K562 (cell line): Measurements from ENCODE around the gene ARHGEF12. TPM values are rescaled to one million over a fixed set of nuclear protein-coding genes. Genes with fewer than 3 reads are reported as not detected.
A peak's percentile ranks its signal among the peaks of the same experiment; 100 is the strongest.

ENCODE experiments used
- ATAC-seq: fragments of 200-7000 bp; cut with Tn5 transposase; 3 replicates; pipeline ENCODE4 v1.9.1; 2020; ENCODE audit warnings: moderate library complexity
- BruUV-seq: library from RNA; stranded (reverse); fragments of 400-500 nt; replicated peaks from 2 replicates; lab custom pipeline; 2021; lab: Mats Ljungman, UMichigan
- CTCF ChIA-PET: fragments of 300-600 bp; formaldehyde crosslinking; extraction: SDS; loops from one replicate; lab custom pipeline; 2021; ENCODE audit warnings: low intra/inter-chr PET ratio; lab: Yijun Ruan, JAX
- POLR2A ChIA-PET: fragments of 300-600, 350-650 bp; sonication (Branson Sonifier 250); formaldehyde crosslinking; extraction: SDS; loops from one replicate; lab custom pipeline; 2021; ENCODE audit warnings: antibody characterized with exemption, inconsistent platforms; lab: Yijun Ruan, JAX
- DNase-seq, 4 experiments: peaks; one replicate each; pipeline versions ENCODE4 v3.0.0 to v3.0.0-alpha.2; 2011 to 2018; ENCODE audit warnings: low spot score in 3 of 4, mixed read lengths in 3 of 4; ENCODE audit errors: extremely low read depth in 1 of 4
- FAIRE-seq: peaks from 2 replicates; lab custom pipeline; 2011; peaks lifted over from hg19 to GRCh38; lab: Jason Lieb, UNC
- H2AFZ ChIP-seq: 2 replicates; pipeline ENCODE4 v1.6.0; 2011; ENCODE audit warnings: low read depth, low read length, control low read depth, inconsistent platforms
- H3K27ac ChIP-seq: fragments of 200-600 bp; 3 replicates; pipeline ENCODE4 v1.8.0; 2011; ENCODE audit warnings: low read depth, mild to moderate bottlenecking, control low read depth, inconsistent platforms, low read length, moderate library complexity, mixed read lengths; ENCODE audit errors: extremely low read depth
- H3K27me3 ChIP-seq, 2 experiments: fragments of 300-600 bp in 1 of 2; 2 replicates in 1 of 2; 3 replicates in 1 of 2; pipeline versions ENCODE4 v1.6.0 to v1.8.0; 2011; ENCODE audit warnings: inconsistent platforms in 2 of 2, low read length in 2 of 2, mild to moderate bottlenecking in 1 of 2, mixed read lengths in 1 of 2, moderate library complexity in 1 of 2; ENCODE audit not compliant: control insufficient read depth in 2 of 2, insufficient read depth in 2 of 2
- H3K36me3 ChIP-seq: fragments of 300-600 bp; 3 replicates; pipeline ENCODE4 v1.8.0; 2011; ENCODE audit warnings: mild to moderate bottlenecking, low read length, inconsistent platforms; ENCODE audit not compliant: control insufficient read depth, insufficient read depth
- H3K4me1 ChIP-seq, 2 experiments: fragments of 200-600 bp in 1 of 2; replicated peaks in 1 of 2; 2 replicates in 1 of 2; 3 replicates in 1 of 2; pipeline versions ENCODE4 v1.5.1 to v1.8.0; 2011; ENCODE audit warnings: inconsistent platforms in 2 of 2, low read length in 2 of 2, mild to moderate bottlenecking in 1 of 2, mixed read lengths in 1 of 2, moderate library complexity in 1 of 2; ENCODE audit not compliant: control insufficient read depth in 2 of 2, insufficient read depth in 2 of 2
- H3K4me2 ChIP-seq: 2 replicates; pipeline ENCODE4 v1.6.1; 2011; ENCODE audit warnings: low read length, control low read depth, inconsistent platforms, mixed read lengths; ENCODE audit not compliant: insufficient read depth
- H3K4me3 ChIP-seq: fragments of 200-600 bp; sonication (generic), shearing (Covaris generic); 2 replicates; pipeline ENCODE4 v1.5.1; 2016; ENCODE audit warnings: control low read depth, inconsistent platforms
- H3K79me2 ChIP-seq: fragments of 200-600 bp; 3 replicates; pipeline ENCODE4 v1.8.0; 2011; ENCODE audit warnings: low read length, inconsistent platforms; ENCODE audit not compliant: control insufficient read depth, insufficient read depth
- H3K9ac ChIP-seq, 2 experiments: 2 replicates each; pipeline versions ENCODE4 v1.6.0 to v1.6.1; 2011; ENCODE audit warnings: low read depth in 2 of 2, low read length in 2 of 2, control low read depth in 1 of 2, inconsistent platforms in 1 of 2, mild to moderate bottlenecking in 1 of 2, mixed read lengths in 1 of 2; ENCODE audit not compliant: insufficient read depth in 1 of 2
- H3K9me1 ChIP-seq: one replicate; pipeline ENCODE4 v1.6.0; 2011; ENCODE audit warnings: inconsistent platforms, mild to moderate bottlenecking, low read length, moderate library complexity; ENCODE audit not compliant: control insufficient read depth, insufficient read depth
- H3K9me3 ChIP-seq: replicated peaks from 2 replicates; pipeline ENCODE4 v1.5.1; 2011; ENCODE audit warnings: low read depth, low read length, inconsistent platforms; ENCODE audit not compliant: control insufficient read depth, insufficient read depth
- H4K20me1 ChIP-seq: replicated peaks from 2 replicates; pipeline ENCODE4 v1.6.1; 2011; ENCODE audit warnings: low read length, inconsistent platforms, mixed read lengths; ENCODE audit not compliant: control insufficient read depth, insufficient read depth
- CHCHD3 ChIP-seq: fragments of 250-450 bp; sonication (Bioruptor Pico); IDR thresholded peaks from 2 replicates; pipeline ENCODE4 v2.1.2; 2022; ENCODE audit warnings: mild to moderate bottlenecking
- MTA1 ChIP-seq: fragments of 450-650 bp; IDR thresholded peaks from 2 replicates; pipeline ENCODE4 v1.6.1; 2017; ENCODE audit warnings: borderline replicate concordance
- SIN3B ChIP-seq: fragments of 450-650 bp; IDR thresholded peaks from 2 replicates; pipeline ENCODE4 v1.6.1; 2017; ENCODE audit warnings: low read depth, mild to moderate bottlenecking, moderate library complexity
- TAF9B ChIP-seq: fragments of 450-650 bp; IDR thresholded peaks from 2 replicates; pipeline ENCODE4 v1.6.1; 2018; ENCODE audit warnings: mild to moderate bottlenecking; ENCODE audit not compliant: partially characterized antibody
- TBL1XR1 ChIP-seq, 2 experiments: IDR thresholded peaks; 2 replicates each; pipeline ENCODE4 v1.6.1; 2012; ENCODE audit warnings: improper control_type of control experiment in 2 of 2, low read length in 2 of 2, mild to moderate bottlenecking in 1 of 2
- ZC3H4 ChIP-seq: sonication (generic); formaldehyde crosslinking; IDR thresholded peaks from 2 replicates; pipeline ENCODE4 v1.9.0; 2021; ENCODE audit warnings: missing genetic modification reagents, borderline replicate concordance
- ZNF408 ChIP-seq: fragments of 250-450 bp; sonication (Bioruptor Pico); IDR thresholded peaks from 2 replicates; pipeline ENCODE4 v1.4.0; 2020; ENCODE audit warnings: low read depth, mild to moderate bottlenecking, moderate library complexity
- WGBS: fragments of 100-300 bp; shearing (Covaris generic); methylation state at CpG from one replicate; pipeline ENCODE4 v1.1.6; 2016; ENCODE audit warnings: low coverage, mixed read lengths; ENCODE audit not compliant: insufficient coverage; ENCODE audit errors: missing lambda C conversion rate; 5-methylcytosine and 5-hydroxymethylcytosine counted together
- in situ Hi-C: fragments of 300-500 bp; cut with MboI; formaldehyde crosslinking; loops from 4 replicates; pipeline ENCODE4 v1.15.0; 2018; ENCODE audit warnings: inconsistent platforms, mixed read lengths
- intact Hi-C: fragments of 100-400 bp; cut with micrococcal nuclease; formaldehyde crosslinking; loops from 2 replicates; pipeline ENCODE4 v1.14.2; 2022
- polyA plus RNA-seq, 8 experiments: library from polyadenylated mRNA; depleted of rRNA in 4 of 8; stranded (reverse) in 5 of 8; unstranded in 3 of 8; fragments of >200 nt; fragmentation: Nextera tagmentation in 2 of 8; fragmentation: Illumina TruSeq in 1 of 8; extraction: Ambion mirVana in 2 of 8; extraction: Trizol in 1 of 8; gene quantifications; 2 replicates each; pipeline versions ENCODE4 v1.2.1 to v1.2.3, GENCODE V29; 2011 to 2014; ENCODE audit warnings: inconsistent platforms in 1 of 8, missing spikeins in 1 of 8
- total RNA-seq, 7 experiments: library from RNA; depleted of rRNA in 6 of 7; stranded (reverse); fragments of >200 nt in 6 of 7; fragmentation: Illumina TruSeq in 2 of 7; extraction: Trizol in 2 of 7; gene quantifications; 2 replicates each; pipeline versions ENCODE4 v1.2.1 to v1.2.3, GENCODE V29; 2011 to 2021; ENCODE audit warnings: low replicate concordance in 1 of 7

Gene ARHGEF12
- total and polyA plus RNA-seq, 9 of the 15 experiments (the other 6 are each of a cell fraction or from before 2014, with no cell fraction given) = 3.5 to 51.7 (median 29.5) TPM

- in situ Hi-C loops (no loop called here), intact Hi-C loops (loop anchor here (5.0 kb wide), 1 partner anchor 50 kb away; the partner anchor contains the start of gene ARHGEF12)
- Histone ChIP-seq H2AFZ (no peak overlapping the region), H3K4me3 (no peak overlapping the region), H3K9ac (no peak overlapping the region), H3K9me3 (no peaks in the 10 kb centered on the region), H3K36me3 (no peaks in the 10 kb centered on the region), H3K4me2 (no peak overlapping the region), H3K27ac (no peak overlapping the region), H3K27me3 (no peaks in the 10 kb centered on the region), H3K79me2 (peaks cover 91% of the 10 kb centered on the region), H3K9me1 (no peaks in the 10 kb centered on the region), H4K20me1 (0 out of 2 replicates have a peak, but pooled peaks cover 4% of the 10 kb centered on the region), H3K4me1 (no peaks in the 10 kb centered on the region)
- DNase-seq = no peak
- ATAC-seq = no peak
- ChIA-PET POLR2A (no interaction called here), CTCF (no interaction called here)
- no TSS peak for BruUV-seq
- peak; percentile 23 for FAIRE-seq
- WGBS = 67% methylated on average over 2 of the region's 2 CpGs
- TF ChIP-seq ZNF408 (CRISPR knock-in tag) (no peak), SIN3B (no peak)
Observed at GRCh38 chr11:120386774-120387371, 50.7 kb downstream of the ARHGEF12 start.

- in situ Hi-C loops = no loop called here
- CTCF ChIA-PET = no interaction called here
- H3K9me3 ChIP-seq = no peaks in the 10 kb centered on the region
- intact Hi-C loops = loop anchor here (5.0 kb wide), 1 partner anchor 51 kb away; the partner anchor contains the start of gene ARHGEF12
- H4K20me1 ChIP-seq = 0 out of 2 replicates have a peak, but pooled peaks cover 4% of the 10 kb centered on the region
- POLR2A ChIA-PET = interaction anchor here (0.6 kb wide), 1 partner anchor 14 kb away, joined by 4 read pairs; no protein-coding TSS in a partner anchor
- no peak overlapping the region for H2AFZ ChIP-seq
- H3K4me1 ChIP-seq = no peaks in the 10 kb centered on the region
- no peak overlapping the region for H3K4me3 ChIP-seq
- H3K79me2 ChIP-seq = peaks cover 93% of the 10 kb centered on the region
- H3K27ac ChIP-seq = no peak overlapping the region
- H3K4me2 ChIP-seq = no peak overlapping the region
- ATAC-seq (no peak), DNase-seq (no peak), FAIRE-seq (no peak)
- H3K9ac ChIP-seq = no peak overlapping the region
- no TSS peak for BruUV-seq
- H3K27me3 ChIP-seq = no peaks in the 10 kb centered on the region
- H3K36me3 ChIP-seq = no peaks in the 10 kb centered on the region
- no peaks in the 10 kb centered on the region for H3K9me1 ChIP-seq
- TF ChIP-seq ZC3H4 (no peak), TAF9B (no peak), CHCHD3 (CRISPR knock-in tag) (no peak), TBL1XR1 (IDR thresholded peaks at IDR 0.05; ENCODE audit: low read length in 2 of 2) (no peak), MTA1 (no peak)
Observed at GRCh38 chr11:120388261-120388660, 52.0 kb downstream of the ARHGEF12 start.
